Adrenal gland (tissue), 12 donors: Measurements from ENCODE around the gene GRK6. TPM values are rescaled to one million over a fixed set of nuclear protein-coding genes. Genes with fewer than 3 reads are reported as not detected.

Source experiments
- DNase-seq, 7 donors: peaks; one replicate each; pipeline ENCODE4 v3.0.0-alpha.2; 2019 to 2020
- H3K27ac ChIP-seq, 5 donors: fragments of 200-600 bp; sonication (generic) in 4 of 5; 1 replicate in 3 of 5; 2 replicates in 2 of 5; pipeline versions ENCODE4 v1.5.1 to v1.8.0; 2016 to 2020; ENCODE audit warnings: mild to moderate bottlenecking in 1 of 5
- H3K27me3 ChIP-seq: fragments of 200-600 bp; 2 replicates; pipeline ENCODE4 v1.8.0; 2021
- H3K36me3 ChIP-seq, 2 donors: fragments of 200-600 bp; replicated peaks in 1 of 2; 1 replicate in 1 of 2; 2 replicates in 1 of 2; pipeline versions ENCODE4 v1.5.1 to v1.8.0; 2018 to 2022
- H3K4me1 ChIP-seq, 2 donors: fragments of 200-600 bp; replicated peaks in 1 of 2; 1 replicate in 1 of 2; 2 replicates in 1 of 2; pipeline versions ENCODE4 v1.5.1 to v1.8.0; 2018 to 2021
- H3K4me3 ChIP-seq, 4 donors: fragments of 200-600 bp; sonication (generic) in 3 of 4; one replicate each; pipeline ENCODE4 v1.5.1; 2016 to 2018
- H3K9me3 ChIP-seq, 3 donors: fragments of 200-600 bp; sonication (generic) in 1 of 3; replicated peaks in 1 of 3; 1 replicate in 2 of 3; 2 replicates in 1 of 3; pipeline versions ENCODE4 v1.5.1 to v1.8.0; 2016 to 2021
- CTCF ChIP-seq, 6 experiments: fragments of 450-650 bp in 4 of 6; fragments of 200-600 bp in 2 of 6; sonication (generic) in 1 of 6; IDR thresholded peaks; 1 replicate in 5 of 6; 2 replicates in 1 of 6; pipeline versions ENCODE4 v1.5.1 to v1.8.0; 2016 to 2021; ENCODE audit warnings: antibody characterized with exemption in 6 of 6, mild to moderate bottlenecking in 2 of 6, moderate library complexity in 1 of 6
- POLR2A ChIP-seq, 2 donors: fragments of 450-650 bp; IDR thresholded peaks; one replicate each; pipeline ENCODE4 v1.6.1; 2017; ENCODE audit warnings: antibody characterized with exemption in 2 of 2, mild to moderate bottlenecking in 2 of 2, moderate library complexity in 1 of 2
- WGBS, 4 donors: extraction: QIAGEN DNeasy Blood & Tissue Kit in 2 of 4; methylation state at CpG; one replicate each; pipeline versions ENCODE4 v1.1.5 to v1.1.7; 2013 to 2017; 5-methylcytosine and 5-hydroxymethylcytosine counted together
- intact Hi-C, 2 donors: fragments of 100-400 bp; cut with DNase I; formaldehyde crosslinking; loops; one replicate each; pipeline versions ENCODE4 v1.14.1 to v1.15.0; 2022 to 2023
- polyA plus RNA-seq, 3 donors: library from polyadenylated mRNA; stranded (reverse); fragments of 200-250 nt in 2 of 3; fragments of 350-450 nt in 1 of 3; fragmentation: Illumina TruSeq in 1 of 3; extraction: RNeasy Lipid Tissue Mini Kit (QIAGEN cat#74804) in 1 of 3; gene quantifications; one replicate each; pipeline ENCODE4 v1.2.3, GENCODE V29; 2013 to 2014
- total RNA-seq, 9 donors: library from RNA; depleted of rRNA in 4 of 9; stranded (reverse); fragments of >200 nt in 4 of 9; fragments of 120-200 nt in 1 of 9; fragmentation: NEBNext Ultra II Directional in 1 of 9; extraction: Animal tissue kit (Norgen Biotek cat#: 25700) in 1 of 9; gene quantifications; one replicate each; pipeline versions ENCODE4 v1.1.0 to v1.2.4, GENCODE V29; 2013 to 2023
- donor health status: healthy with polysubstance abuse.
- donor health status: Bipolar disorder and iron deficiency.
- donor health status: DM: yes; HTN: yes; CAD: no.
- donor health status: DM: no; HTN: no; CAD: no.
- donor health status: DM: no; HTN: no; CAD: no.
- donor health status: DM: yes; HTN: yes; CAD: no.

The GRK6 gene
- total and polyA plus RNA-seq, 12 donors = 3.5 to 31.9 (median 21.7) TPM

GRCh38 chr5:177471610-177472356, 45.3 kb downstream of the GRK6 start:
- TF ChIP-seq CTCF (IDR thresholded peaks at IDR 0.05) = no peak
- no peak for TF ChIP-seq POLR2A (IDR thresholded peaks at IDR 0.05)
- no peak for DNase-seq
- peaks cover 7 to 12% of the 10 kb centered on the region in 2 donors for H3K4me1 ChIP-seq
- no peak overlapping the region for H3K27ac ChIP-seq
- 70 to 85% (median 74%) methylated on average over 3 to 14 of the region's 14 CpGs for WGBS, 4 donors
- H3K27me3 ChIP-seq = peaks cover 10% of the 10 kb centered on the region
- intact Hi-C loops = no loop called here
- peak overlapping the region in 1 of 4 donors; percentile 80 for H3K4me3 ChIP-seq
- no peaks in the 10 kb centered on the region for H3K9me3 ChIP-seq
- H3K36me3 ChIP-seq = peaks cover 0 to 6% of the 10 kb centered on the region in 2 donors

GRCh38 chr5:177472460-177473442, 46.3 kb downstream of the GRK6 start:
- Histone ChIP-seq H3K27ac (peak overlapping the region in 2 of 5 donors; percentile 44 to 75), H3K4me3 (peak overlapping the region in 2 of 4 donors; percentile 43 to 80), H3K4me1 (peaks cover 7 to 12% of the 10 kb centered on the region in 2 donors), H3K27me3 (peaks cover 10% of the 10 kb centered on the region), H3K9me3 (no peaks in the 10 kb centered on the region), H3K36me3 (no peaks in the 10 kb centered on the region)
- intact Hi-C loops = no loop called here
- 2 to 8% (median 5%) methylated on average over 4 to 86 of the region's 93 CpGs; no CpG with 5 or more reads in 1 of the 4 donors for WGBS, 4 donors
- TF ChIP-seq CTCF (IDR thresholded peaks at IDR 0.05) (no peak), POLR2A (IDR thresholded peaks at IDR 0.05) (peak in 1 of 2 donors; percentile 13)
- DNase-seq = no peak

- H3K27me3 ChIP-seq = peaks cover 10% of the 10 kb centered on the region
- H3K36me3 ChIP-seq = no peaks in the 10 kb centered on the region
- H3K27ac ChIP-seq = peak within 1 kb of the TSS in 2 of 5 donors; percentile 44 to 75
- WGBS, 4 donors = 3 to 46% (median 21%) methylated on average over 1 to 60 of the region's 69 CpGs
- TF ChIP-seq CTCF (IDR thresholded peaks at IDR 0.05) = no peak
- no peak for TF ChIP-seq POLR2A (IDR thresholded peaks at IDR 0.05)
- H3K9me3 ChIP-seq = no peaks in the 10 kb centered on the region
- intact Hi-C loops = no loop called here
- peaks cover 7 to 12% of the 10 kb centered on the region in 2 donors for H3K4me1 ChIP-seq
- DNase-seq = peak in 1 of 7 donors; percentile 42
- peak within 1 kb of the TSS in 2 of 4 donors; percentile 43 to 80 for H3K4me3 ChIP-seq
Measured at GRCh38 chr5:177473443-177474001, 47.0 kb downstream of the GRK6 start, which contains the start of gene DBN1. Gene DBN1, minus strand, starts transcription at chr5:177473634. Its CDS starts 113 bp downstream, at chr5:177473521.
